HepG2 (cell line): ENCODE data around the gene NTMT1. TPM values are rescaled to one million over a fixed set of nuclear protein-coding genes. Genes with fewer than 3 reads are reported as not detected.

Experiments
- AGO1 ChIP-seq: fragments of 200-400 bp; formaldehyde crosslinking; IDR thresholded peaks from 2 replicates; pipeline ENCODE4 v1.6.1; 2017; ENCODE audit warnings: mild to moderate bottlenecking, low read depth, low read length, moderate library complexity; ENCODE audit not compliant: poor library complexity, severe bottlenecking
- BORCS8-MEF2B ChIP-seq: sonication (generic); formaldehyde crosslinking; IDR thresholded peaks from 2 replicates; pipeline ENCODE4 v1.8.0; 2022; ENCODE audit warnings: mild to moderate bottlenecking, missing genetic modification reagents
- FOSL2 ChIP-seq: sonication (generic); formaldehyde crosslinking; IDR thresholded peaks from 2 replicates; pipeline ENCODE4 v1.4.0; 2020; ENCODE audit warnings: missing genetic modification reagents
- GABPA ChIP-seq, 2 experiments: IDR thresholded peaks; 2 replicates each; pipeline ENCODE4 v1.6.1; 2011 to 2016; ENCODE audit warnings: low read depth in 2 of 2, low read length in 1 of 2, missing biosample characterization in 1 of 2, missing genetic modification characterization in 1 of 2
- GTF3A ChIP-seq: sonication (generic); formaldehyde crosslinking; conservative IDR thresholded peaks from 2 replicates; pipeline ENCODE4 v1.4.0; 2020; ENCODE audit warnings: mild to moderate bottlenecking, missing genetic modification reagents
- IRF1 ChIP-seq: sonication (generic); formaldehyde crosslinking; IDR thresholded peaks from 2 replicates; pipeline ENCODE4 v1.4.0; 2020; ENCODE audit warnings: low read depth, mild to moderate bottlenecking, missing genetic modification reagents
- JUNB ChIP-seq: sonication (generic); formaldehyde crosslinking; IDR thresholded peaks from 2 replicates; pipeline ENCODE4 v1.8.0; 2022; ENCODE audit warnings: missing genetic modification reagents, mild to moderate bottlenecking, borderline replicate concordance
- NFYB ChIP-seq: sonication (generic); formaldehyde crosslinking; IDR thresholded peaks from 2 replicates; pipeline ENCODE4 v1.4.0; 2020; ENCODE audit warnings: missing genetic modification reagents
- RFXAP ChIP-seq: sonication (generic); formaldehyde crosslinking; IDR thresholded peaks from 2 replicates; pipeline ENCODE4 v1.4.0; 2020; ENCODE audit warnings: missing genetic modification reagents, borderline replicate concordance
- SNAPC5 ChIP-seq: sonication (generic); formaldehyde crosslinking; IDR thresholded peaks from 2 replicates; pipeline ENCODE4 v1.8.1; 2023; ENCODE audit warnings: mild to moderate bottlenecking, missing genetic modification reagents, borderline replicate concordance
- SP140L ChIP-seq: sonication (generic); formaldehyde crosslinking; IDR thresholded peaks from 2 replicates; pipeline ENCODE4 v1.4.0; 2020; ENCODE audit warnings: missing genetic modification reagents, borderline replicate concordance
- TCF7L2 ChIP-seq: IDR thresholded peaks from 2 replicates; pipeline ENCODE4 v1.6.1; 2011; ENCODE audit warnings: mild to moderate bottlenecking, low read depth, low read length, moderate library complexity
- TOPORS ChIP-seq: sonication (generic); formaldehyde crosslinking; IDR thresholded peaks from 2 replicates; pipeline ENCODE4 v1.8.0; 2023; ENCODE audit warnings: mild to moderate bottlenecking, missing genetic modification reagents
- ZHX2 ChIP-seq, 2 experiments: sonication (generic) in 1 of 2; formaldehyde crosslinking in 1 of 2; IDR thresholded peaks; 2 replicates each; pipeline versions ENCODE4 v1.6.1 to v1.9.0; 2014 to 2022; ENCODE audit warnings: antibody characterized with exemption in 1 of 2, borderline replicate concordance in 1 of 2, inconsistent platforms in 1 of 2, low read depth in 1 of 2, missing genetic modification reagents in 1 of 2
- ZNF619 ChIP-seq: sonication (generic); formaldehyde crosslinking; IDR thresholded peaks from 2 replicates; pipeline ENCODE4 v1.4.0; 2020; ENCODE audit warnings: mild to moderate bottlenecking, missing genetic modification reagents
- ZNF644 ChIP-seq: IDR thresholded peaks from 2 replicates; pipeline ENCODE4 v1.6.1; 2016; ENCODE audit warnings: low read depth
- ZSCAN9 ChIP-seq: IDR thresholded peaks from 2 replicates; pipeline ENCODE4 v1.6.1; 2016; ENCODE audit warnings: borderline replicate concordance
- ZZZ3 ChIP-seq: sonication (generic); formaldehyde crosslinking; IDR thresholded peaks from 2 replicates; pipeline ENCODE4 v1.4.0; 2020; ENCODE audit warnings: missing genetic modification reagents, mild to moderate bottlenecking, borderline replicate concordance
- polyA plus RNA-seq, 8 experiments: library from polyadenylated mRNA; depleted of rRNA in 3 of 8; stranded (reverse) in 7 of 8; unstranded in 1 of 8; fragments of >200 nt; fragmentation: Illumina TruSeq in 4 of 8; extraction: Trizol in 4 of 8; gene quantifications; 2 replicates each; pipeline versions ENCODE4 v1.2.1 to v1.2.3, GENCODE V29; 2011 to 2016; ENCODE audit warnings: low read depth in 4 of 8, missing spikeins in 1 of 8, mixed read lengths in 1 of 8; ENCODE audit not compliant: insufficient read depth in 1 of 8
- total RNA-seq, 5 experiments: library from RNA; depleted of rRNA; stranded (reverse); fragments of >200 nt; fragmentation: Illumina TruSeq; extraction: Trizol; gene quantifications; 2 replicates each; pipeline ENCODE4 v1.2.3, GENCODE V29; 2016; ENCODE audit warnings: low read depth in 1 of 5
- TF ChIP-seq, protein P1 (sequence below): sonication (generic); formaldehyde crosslinking; IDR thresholded peaks from 2 replicates; pipeline ENCODE4 v1.4.0; 2020; ENCODE audit warnings: mild to moderate bottlenecking, missing genetic modification reagents
- TF ChIP-seq, protein P2 (sequence below): conservative IDR thresholded peaks from 2 replicates; pipeline ENCODE4 v1.6.1; 2018; ENCODE audit warnings: missing genetic modification reagents

NTMT1 gene
- total and polyA plus RNA-seq, 2 of the 13 experiments (the other 11 are each of a cell fraction or from before 2014, with no cell fraction given), result 49.1 to 53.8 TPM

DNA sequence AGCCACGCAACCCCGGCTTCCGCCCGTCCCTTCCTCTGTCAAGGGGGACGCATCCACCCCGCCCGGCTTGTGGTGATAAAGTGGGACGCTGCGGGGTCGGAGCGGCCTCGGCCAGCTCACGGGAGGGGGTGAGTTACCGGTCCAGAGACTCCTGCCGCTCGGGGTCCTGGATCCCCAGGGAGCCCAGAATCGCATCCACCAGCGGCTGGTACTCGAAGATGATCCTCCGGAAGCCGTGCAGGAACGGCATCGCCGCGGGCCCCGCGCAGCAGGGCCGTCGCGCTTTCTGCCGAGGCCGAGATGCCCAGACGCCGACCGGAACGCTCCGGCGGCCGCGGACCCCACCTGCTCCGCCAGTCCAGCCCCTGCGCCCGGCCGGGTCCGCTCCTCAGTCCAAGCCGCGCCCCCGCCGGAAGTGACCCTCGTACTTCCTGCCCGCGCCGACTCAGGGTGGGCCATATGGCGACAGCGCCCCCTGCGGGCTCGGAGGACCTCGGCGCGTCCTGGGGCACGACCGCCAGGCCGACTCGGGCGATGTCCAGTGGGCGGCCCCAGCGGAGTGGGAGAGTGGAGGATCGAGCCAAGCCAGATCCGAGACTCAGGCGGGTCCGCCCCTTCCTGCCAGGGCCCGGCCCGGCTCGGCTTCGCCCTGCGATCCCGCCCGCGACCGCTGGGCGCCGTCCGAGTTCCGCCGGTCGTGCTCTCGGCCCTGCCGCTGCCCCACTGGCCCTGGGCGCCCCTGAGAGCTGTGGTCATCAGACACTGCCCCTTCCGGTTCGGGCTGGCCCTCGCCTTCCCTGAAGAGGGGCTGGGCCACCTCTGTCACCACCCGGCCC is 16.0 kb downstream of the NTMT1 start, which contains the start of gene ASB6 (continued):
- peak; percentile 90 for TF ChIP-seq BORCS8-MEF2B (CRISPR knock-in tag)
- 0 out of 2 replicates have a peak, but pooled peaks have one; percentile 55 for TF ChIP-seq ZHX2 (IDR thresholded peaks at IDR 0.05; ENCODE audit: low read depth)
- no peak for TF ChIP-seq ZHX2 (CRISPR knock-in tag; IDR thresholded peaks at IDR 0.05; ENCODE audit: borderline replicate concordance)
- TF ChIP-seq ZNF644 (CRISPR knock-in tag), result no peak
- TF ChIP-seq, protein P1, sequence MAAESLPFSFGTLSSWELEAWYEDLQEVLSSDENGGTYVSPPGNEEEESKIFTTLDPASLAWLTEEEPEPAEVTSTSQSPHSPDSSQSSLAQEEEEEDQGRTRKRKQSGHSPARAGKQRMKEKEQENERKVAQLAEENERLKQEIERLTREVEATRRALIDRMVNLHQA (CRISPR knock-in tag), result no peak
- 0 out of 2 replicates have a peak, but pooled peaks have one; percentile 48 for TF ChIP-seq ZSCAN9
- peak; percentile 84; the same call in 1 of the 2 replicates for TF ChIP-seq GTF3A (CRISPR knock-in tag)
- TF ChIP-seq NFYB (CRISPR knock-in tag), result 0 out of 2 replicates have a peak, but pooled peaks have one; percentile 30
- no peak for TF ChIP-seq SP140L (CRISPR knock-in tag)
- TF ChIP-seq ZZZ3, result peak; percentile 71; the same call in 1 of the 2 replicates
- TF ChIP-seq AGO1, result no peak
- TF ChIP-seq FOSL2, result peak; percentile 62
- TF ChIP-seq SNAPC5, result no peak
- no peak for TF ChIP-seq TCF7L2
- no peak for TF ChIP-seq IRF1 (CRISPR knock-in tag)
- 0 out of 2 replicates have a peak, but pooled peaks have one; percentile 67 for TF ChIP-seq ZNF619 (CRISPR knock-in tag)
- TF ChIP-seq GABPA (IDR thresholded peaks at IDR 0.05; ENCODE audit: low read depth, low read length), result no peak
- TF ChIP-seq GABPA (CRISPR knock-in tag; IDR thresholded peaks at IDR 0.05; ENCODE audit: low read depth), result peak; percentile 90
- peak; percentile 85 for TF ChIP-seq RFXAP (CRISPR knock-in tag)
- TF ChIP-seq JUNB (CRISPR knock-in tag), result no peak
- TF ChIP-seq, protein P2, sequence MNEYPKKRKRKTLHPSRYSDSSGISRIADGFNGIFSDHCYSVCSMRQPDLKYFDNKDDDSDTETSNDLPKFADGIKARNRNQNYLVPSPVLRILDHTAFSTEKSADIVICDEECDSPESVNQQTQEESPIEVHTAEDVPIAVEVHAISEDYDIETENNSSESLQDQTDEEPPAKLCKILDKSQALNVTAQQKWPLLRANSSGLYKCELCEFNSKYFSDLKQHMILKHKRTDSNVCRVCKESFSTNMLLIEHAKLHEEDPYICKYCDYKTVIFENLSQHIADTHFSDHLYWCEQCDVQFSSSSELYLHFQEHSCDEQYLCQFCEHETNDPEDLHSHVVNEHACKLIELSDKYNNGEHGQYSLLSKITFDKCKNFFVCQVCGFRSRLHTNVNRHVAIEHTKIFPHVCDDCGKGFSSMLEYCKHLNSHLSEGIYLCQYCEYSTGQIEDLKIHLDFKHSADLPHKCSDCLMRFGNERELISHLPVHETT, result peak; percentile 88; the same call in 1 of the 2 replicates
- peak; percentile 93; the same call in 1 of the 2 replicates for TF ChIP-seq TOPORS (CRISPR knock-in tag)
